Measurements from ENCODE around the gene UST.
"Not testable (repeated sequence)": the region's sequence is repeated elsewhere in the genome, so short reads cannot be mapped to it uniquely, and the experiment has no call there.

Gene UST

GRCh38 chr6:148904896-148905870 lies 158.4 kb downstream of the UST start:
- DNase-seq (ENCODE audit: low read depth) = no peak

- no peak for DNase-seq (ENCODE audit: low read depth)
These were observed 159.1 kb downstream of the UST start for GRCh38 chr6:148905901-148906300.

GRCh38 chr6:148906386-148906785 lies 159.6 kb downstream of the UST start:
- no peak for DNase-seq (ENCODE audit: low read depth)

DNA sequence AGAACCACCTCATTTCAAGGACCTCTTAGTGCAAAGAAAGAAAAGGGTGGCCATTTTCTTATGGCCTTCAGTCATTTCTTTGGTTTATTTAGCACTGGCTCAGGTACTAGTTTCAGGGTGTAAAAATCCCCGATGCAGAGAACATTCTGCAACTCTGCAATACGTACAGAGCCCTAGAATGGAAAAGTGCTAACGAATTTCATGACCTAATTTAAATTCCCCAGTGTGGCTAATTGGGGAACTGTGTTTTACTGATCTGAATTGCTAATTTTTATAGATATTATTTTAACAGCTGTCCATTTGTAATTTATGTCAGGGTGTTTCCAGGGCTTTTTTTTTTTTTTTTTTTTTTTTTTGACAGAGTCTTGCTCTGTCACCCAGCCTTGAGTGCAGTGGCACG lies 160.7 kb downstream of the UST start:
- no peak for DNase-seq (ENCODE audit: low read depth)

DNA sequence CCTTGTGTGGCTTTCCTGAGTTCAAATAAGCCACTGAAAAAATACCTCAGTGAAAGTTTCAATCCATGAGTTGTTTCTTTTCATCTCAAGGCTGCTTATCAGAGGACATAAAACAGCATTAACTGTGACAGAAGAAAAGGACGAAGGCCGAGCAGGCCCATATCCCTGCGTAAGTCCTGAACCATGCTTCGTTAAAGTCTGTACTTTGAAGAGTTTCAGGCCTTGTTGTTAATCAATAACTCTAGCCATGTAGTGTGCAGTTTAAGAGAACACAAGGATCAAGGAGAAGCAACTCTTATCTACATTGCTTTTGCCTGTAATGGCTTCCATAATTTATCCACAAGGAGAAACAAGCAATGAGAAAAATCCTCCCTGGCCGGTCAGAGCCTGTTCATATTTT lies 165.4 kb downstream of the UST start:
- no peak for DNase-seq (ENCODE audit: low read depth)

DNA sequence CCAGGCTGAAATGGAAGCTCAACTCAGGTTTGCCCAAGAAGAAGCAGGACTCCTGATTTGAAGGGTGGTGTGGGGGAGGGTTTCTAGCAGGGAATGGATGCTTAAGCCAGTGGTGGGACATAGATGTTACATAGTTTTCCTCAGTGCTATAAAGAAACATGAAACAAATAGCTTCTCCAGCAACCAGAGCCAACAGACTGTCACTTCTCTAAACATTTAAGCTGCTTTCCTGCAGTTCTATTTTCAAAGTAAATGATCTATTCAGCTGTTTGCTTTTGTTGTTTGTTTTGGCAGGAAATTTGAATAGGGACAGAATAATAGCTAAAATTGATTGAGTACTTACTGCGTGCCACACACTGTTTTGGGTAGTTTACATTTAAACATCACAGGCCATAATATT lies 169.0 kb downstream of the UST start:
- DNase-seq (ENCODE audit: low read depth) = no peak

- not testable (repeated sequence) for DNase-seq (ENCODE audit: low read depth)
These were observed 169.7 kb downstream of the UST start for GRCh38 chr6:148916485-148916884.

- DNase-seq (ENCODE audit: low read depth) = no peak
These were observed 177.6 kb downstream of the UST start for GRCh38 chr6:148924226-148925012.

DNA sequence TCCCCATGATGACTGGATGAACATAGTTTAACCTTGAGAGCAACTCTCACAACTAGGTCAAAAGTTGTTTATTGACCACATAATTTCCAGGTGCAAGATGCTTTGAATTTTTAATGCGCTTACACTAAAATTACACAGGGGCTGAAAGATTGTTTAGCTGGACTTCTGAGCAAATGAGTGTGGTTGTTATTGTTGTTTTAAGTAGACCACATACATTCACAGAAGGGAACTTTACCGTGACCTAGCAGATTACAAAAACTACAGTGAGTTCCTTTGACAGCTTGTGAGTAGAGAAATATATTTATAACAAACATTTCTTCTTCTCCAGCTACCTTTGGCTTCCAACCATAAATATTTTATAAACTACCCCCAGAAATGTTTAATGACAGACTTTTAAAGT lies 178.9 kb downstream of the UST start:
- no peak for DNase-seq (ENCODE audit: low read depth)

GRCh38 chr6:148926478-148926877 lies 179.6 kb downstream of the UST start:
- DNase-seq (ENCODE audit: low read depth) = no peak

GRCh38 chr6:148927586-148927985 lies 180.8 kb downstream of the UST start:
- no peak for DNase-seq (ENCODE audit: low read depth)

GRCh38 chr6:148928811-148929210 lies 182.0 kb downstream of the UST start:
- no peak for DNase-seq (ENCODE audit: low read depth)

DNA sequence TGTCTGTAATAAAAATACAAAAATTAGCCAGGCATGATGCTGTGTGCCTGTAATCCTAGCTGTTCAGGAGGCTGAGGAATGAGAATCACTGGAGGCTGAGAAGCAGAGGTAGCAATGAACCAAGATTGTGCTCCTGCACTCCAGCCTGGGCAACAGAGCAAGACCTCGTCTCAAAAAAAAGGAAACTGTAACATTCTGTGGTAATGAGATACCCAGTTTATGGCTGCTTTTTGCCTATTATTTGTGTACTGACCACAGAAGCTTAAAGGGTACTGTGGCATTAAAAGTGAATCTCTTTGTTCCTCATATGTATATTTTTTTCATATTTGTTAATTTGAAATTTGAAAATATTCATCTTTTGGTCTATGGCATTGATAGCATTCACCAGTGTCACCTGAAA lies 185.4 kb downstream of the UST start:
- no peak for DNase-seq (ENCODE audit: low read depth)

DNA sequence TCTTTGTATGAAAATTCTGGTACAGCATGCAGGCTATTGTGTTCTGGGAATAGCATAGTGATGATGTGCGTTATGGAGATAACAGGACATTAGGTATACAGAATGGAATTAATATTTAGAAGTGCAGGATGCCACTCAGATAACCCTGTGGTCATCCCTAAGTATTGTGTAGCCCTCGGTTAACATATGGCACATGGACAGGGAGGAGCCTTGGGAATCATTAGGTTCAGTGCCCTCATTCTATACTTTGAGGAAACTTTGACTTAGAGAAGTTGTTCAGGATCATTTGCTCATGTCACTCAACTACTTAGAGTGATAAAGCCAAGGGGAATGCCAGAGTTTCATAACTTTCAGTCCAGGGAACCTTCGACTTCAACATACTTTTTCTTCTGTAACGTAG lies 185.9 kb downstream of the UST start:
- DNase-seq (ENCODE audit: low read depth) = no peak

DNA sequence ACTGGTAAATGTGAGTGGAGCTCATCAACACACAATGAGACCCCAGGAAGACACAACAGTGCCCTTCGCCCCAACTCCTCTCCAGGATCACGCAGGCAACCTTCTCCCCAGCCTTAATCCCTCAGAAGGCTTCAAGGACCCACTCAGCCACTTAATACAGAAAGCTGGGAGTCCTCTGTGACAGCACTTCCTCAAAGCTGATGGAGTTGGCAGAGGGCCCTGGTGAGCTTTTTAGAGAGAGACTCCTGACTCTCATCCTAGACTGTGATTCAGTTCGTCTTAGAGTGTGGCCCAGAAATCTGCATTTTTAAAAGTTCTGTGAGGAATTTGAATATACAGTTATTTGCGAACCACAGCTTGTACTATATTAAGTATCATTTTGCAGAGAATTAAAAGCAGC lies 187.7 kb downstream of the UST start:
- DNase-seq (ENCODE audit: low read depth) = no peak

GRCh38 chr6:148934961-148935360 lies 188.1 kb downstream of the UST start:
- DNase-seq (ENCODE audit: low read depth) = no peak

- DNase-seq (ENCODE audit: low read depth) = no peak
These were observed 189.0 kb downstream of the UST start for GRCh38 chr6:148935705-148936435.

DNA sequence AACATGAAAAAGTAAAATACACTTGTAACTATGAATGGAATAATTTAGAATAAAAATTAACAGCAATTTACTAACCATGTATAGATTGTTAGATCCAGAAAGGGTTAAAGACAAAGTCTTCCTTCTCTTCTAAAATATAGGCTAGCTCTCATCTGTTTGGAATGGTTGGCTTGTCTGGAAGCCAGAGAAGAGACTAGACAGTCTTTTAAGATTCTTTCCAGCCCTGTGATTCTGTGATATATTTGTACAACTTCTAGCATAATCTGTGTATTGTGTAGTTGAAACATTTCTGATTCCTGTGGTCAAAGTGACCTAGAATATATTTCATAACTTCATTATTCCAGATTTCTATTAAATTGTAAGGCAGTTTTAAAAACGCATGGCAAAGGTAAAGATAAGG lies 196.6 kb downstream of the UST start:
- no peak for DNase-seq (ENCODE audit: low read depth)

GRCh38 chr6:148944608-148945007 lies 197.8 kb downstream of the UST start:
- DNase-seq (ENCODE audit: low read depth) = no peak

DNA sequence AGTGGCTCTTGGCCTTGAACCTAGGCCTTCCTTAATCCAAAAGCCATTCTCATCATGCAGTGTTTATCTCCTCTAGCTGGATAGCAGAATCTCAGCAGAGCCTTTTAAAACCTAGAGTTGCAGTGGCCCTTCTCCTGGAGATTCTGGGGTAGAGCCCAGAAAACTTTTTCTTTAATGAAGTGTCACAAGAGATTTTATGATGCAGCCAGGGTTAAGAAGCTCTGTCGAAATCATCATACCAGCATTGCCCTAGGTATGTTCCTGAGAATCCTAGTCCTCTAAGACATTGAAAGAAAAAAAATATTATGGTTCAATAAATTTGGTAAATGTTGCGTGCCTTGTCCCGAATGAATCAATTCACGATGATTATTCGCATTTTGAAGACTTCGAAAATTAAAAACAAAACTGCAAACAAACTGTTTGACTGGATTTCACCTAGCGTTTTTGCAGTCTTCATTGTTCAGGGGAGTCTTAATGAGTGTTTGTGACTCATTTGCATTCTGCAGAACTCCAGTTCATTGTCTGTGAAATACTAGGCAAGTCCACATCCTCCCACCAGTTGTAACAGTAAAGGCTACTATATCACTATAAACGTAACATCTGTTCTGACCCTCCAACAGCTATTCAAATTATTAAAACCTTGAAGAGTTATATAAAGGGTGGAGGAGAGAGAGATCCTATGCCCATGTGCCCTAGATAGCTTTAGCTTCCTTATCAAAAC lies 198.6 kb downstream of the UST start:
- no peak for DNase-seq (ENCODE audit: low read depth)

- peak; percentile 31 for DNase-seq (ENCODE audit: low read depth)
These were observed 201.0 kb downstream of the UST start for GRCh38 chr6:148947621-148948444.

Measured in stimulated activated CD8-positive, alpha-beta memory T cell treated with anti-CD3 and anti-CD28 coated beads, Interleukin-12 subunit alpha, Interleukin-12 subunit beta, amount 100 ng/mL, for 4 hours (primary cell).